Colonic mucosa (tissue), 4 donors: ENCODE measurements around the gene PNLIPRP2. TPM values are rescaled to one million over a fixed set of nuclear protein-coding genes. Genes with fewer than 3 reads are reported as not detected.

Experiments
- DNase-seq: peaks from one replicate; pipeline ENCODE4 v3.0.0-alpha.2; 2020
- H3K27ac ChIP-seq: fragments of 200-600 bp; one replicate; pipeline ENCODE4 v1.8.0; 2021
- H3K27me3 ChIP-seq: fragments of 200-600 bp; one replicate; pipeline ENCODE4 v1.8.0; 2021
- H3K36me3 ChIP-seq: fragments of 200-600 bp; one replicate; pipeline ENCODE4 v1.8.0; 2021
- H3K4me1 ChIP-seq: fragments of 200-600 bp; one replicate; pipeline ENCODE4 v1.8.0; 2021; ENCODE audit warnings: mild to moderate bottlenecking
- H3K4me3 ChIP-seq: fragments of 200-600 bp; one replicate; pipeline ENCODE4 v1.8.0; 2021
- H3K9ac ChIP-seq, 2 donors: one replicate each; pipeline ENCODE4 v1.7.0; 2013; ENCODE audit warnings: control low read depth in 2 of 2, low read depth in 2 of 2, low read length in 2 of 2
- H3K9me3 ChIP-seq: fragments of 200-600 bp; one replicate; pipeline ENCODE4 v1.8.0; 2021
- intact Hi-C: fragments of 100-400 bp; cut with DNase I; formaldehyde crosslinking; loops from one replicate; pipeline ENCODE4 v1.14.1; 2022
- total RNA-seq, 2 donors: library from RNA; stranded (reverse); fragmentation: NEBNext Ultra II Directional in 1 of 2; extraction: Animal tissue kit (Norgen Biotek cat#: 25700) in 1 of 2; gene quantifications; one replicate each; pipeline ENCODE4 v1.2.1, GENCODE V29; 2021
- TF ChIP-seq, protein P1 (sequence below): fragments of 200-600 bp; IDR thresholded peaks from one replicate; pipeline ENCODE4 v1.8.0; 2022; ENCODE audit warnings: antibody characterized with exemption, mild to moderate bottlenecking
- donor health status: healthy.
- donor health status: DM: no; HTN: no; CAD: no.
- donor health status: DM: no; HTN: no; CAD: no.

The PNLIPRP2 gene
- total RNA-seq, 2 donors from 2014 or later, result 5.0 to 9.1 TPM

DNA sequence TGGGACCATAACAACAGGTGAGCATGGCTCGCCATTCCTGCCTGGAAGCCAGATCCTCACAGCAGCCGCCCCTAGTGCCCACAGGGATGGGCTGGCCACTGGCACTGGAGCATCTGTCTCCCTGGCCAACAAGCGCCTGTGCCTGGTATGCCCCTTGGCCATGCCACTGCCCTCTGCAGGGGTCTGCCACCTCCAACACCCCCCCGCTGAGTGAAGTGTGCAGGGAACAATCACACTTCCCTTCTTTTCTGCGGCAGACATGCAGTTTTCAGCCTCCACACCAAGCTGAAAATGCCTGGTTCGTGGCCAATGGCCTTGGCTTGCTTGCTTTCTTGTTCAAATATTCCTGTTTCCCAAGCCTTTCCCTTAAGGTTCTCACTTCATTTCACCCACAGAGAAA lies 70.9 kb downstream of the PNLIPRP2 start:
- Histone ChIP-seq H3K27ac (no peak overlapping the region), H3K27me3 (no peaks in the 10 kb centered on the region), H3K4me1 (no peaks in the 10 kb centered on the region), H3K9ac (no peak overlapping the region), H3K9me3 (no peaks in the 10 kb centered on the region), H3K36me3 (no peaks in the 10 kb centered on the region), H3K4me3 (no peak overlapping the region)
- TF ChIP-seq, protein P1, sequence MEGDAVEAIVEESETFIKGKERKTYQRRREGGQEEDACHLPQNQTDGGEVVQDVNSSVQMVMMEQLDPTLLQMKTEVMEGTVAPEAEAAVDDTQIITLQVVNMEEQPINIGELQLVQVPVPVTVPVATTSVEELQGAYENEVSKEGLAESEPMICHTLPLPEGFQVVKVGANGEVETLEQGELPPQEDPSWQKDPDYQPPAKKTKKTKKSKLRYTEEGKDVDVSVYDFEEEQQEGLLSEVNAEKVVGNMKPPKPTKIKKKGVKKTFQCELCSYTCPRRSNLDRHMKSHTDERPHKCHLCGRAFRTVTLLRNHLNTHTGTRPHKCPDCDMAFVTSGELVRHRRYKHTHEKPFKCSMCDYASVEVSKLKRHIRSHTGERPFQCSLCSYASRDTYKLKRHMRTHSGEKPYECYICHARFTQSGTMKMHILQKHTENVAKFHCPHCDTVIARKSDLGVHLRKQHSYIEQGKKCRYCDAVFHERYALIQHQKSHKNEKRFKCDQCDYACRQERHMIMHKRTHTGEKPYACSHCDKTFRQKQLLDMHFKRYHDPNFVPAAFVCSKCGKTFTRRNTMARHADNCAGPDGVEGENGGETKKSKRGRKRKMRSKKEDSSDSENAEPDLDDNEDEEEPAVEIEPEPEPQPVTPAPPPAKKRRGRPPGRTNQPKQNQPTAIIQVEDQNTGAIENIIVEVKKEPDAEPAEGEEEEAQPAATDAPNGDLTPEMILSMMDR, result no peak
- no peak for DNase-seq
- intact Hi-C loops, result no loop called here

DNA sequence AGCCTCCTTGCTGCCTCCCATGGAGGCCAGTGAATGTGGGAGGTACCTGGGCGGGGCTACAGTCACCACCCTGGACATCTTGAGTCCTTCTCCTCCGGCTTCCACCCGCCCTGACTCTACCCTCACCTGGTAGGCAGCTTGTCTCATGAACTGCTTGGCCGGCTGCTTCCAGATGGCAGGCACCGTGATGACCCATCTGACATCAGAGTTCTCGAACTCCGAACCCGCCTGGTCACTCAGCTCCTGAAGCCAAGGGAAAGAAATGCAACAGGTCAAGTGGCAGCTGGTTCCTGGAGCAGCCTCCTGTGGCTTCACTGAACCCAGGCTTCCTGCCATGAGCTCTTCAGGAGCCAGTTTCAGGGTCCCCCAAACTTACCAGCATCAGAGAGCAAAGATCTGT lies 71.5 kb downstream of the PNLIPRP2 start:
- TF ChIP-seq, protein P1, result no peak
- Histone ChIP-seq H3K9me3 (no peaks in the 10 kb centered on the region), H3K27me3 (no peaks in the 10 kb centered on the region), H3K4me1 (no peaks in the 10 kb centered on the region), H3K9ac (no peak overlapping the region), H3K27ac (no peak overlapping the region), H3K36me3 (no peaks in the 10 kb centered on the region), H3K4me3 (no peak overlapping the region)
- intact Hi-C loops, result no loop called here
- no peak for DNase-seq

DNA sequence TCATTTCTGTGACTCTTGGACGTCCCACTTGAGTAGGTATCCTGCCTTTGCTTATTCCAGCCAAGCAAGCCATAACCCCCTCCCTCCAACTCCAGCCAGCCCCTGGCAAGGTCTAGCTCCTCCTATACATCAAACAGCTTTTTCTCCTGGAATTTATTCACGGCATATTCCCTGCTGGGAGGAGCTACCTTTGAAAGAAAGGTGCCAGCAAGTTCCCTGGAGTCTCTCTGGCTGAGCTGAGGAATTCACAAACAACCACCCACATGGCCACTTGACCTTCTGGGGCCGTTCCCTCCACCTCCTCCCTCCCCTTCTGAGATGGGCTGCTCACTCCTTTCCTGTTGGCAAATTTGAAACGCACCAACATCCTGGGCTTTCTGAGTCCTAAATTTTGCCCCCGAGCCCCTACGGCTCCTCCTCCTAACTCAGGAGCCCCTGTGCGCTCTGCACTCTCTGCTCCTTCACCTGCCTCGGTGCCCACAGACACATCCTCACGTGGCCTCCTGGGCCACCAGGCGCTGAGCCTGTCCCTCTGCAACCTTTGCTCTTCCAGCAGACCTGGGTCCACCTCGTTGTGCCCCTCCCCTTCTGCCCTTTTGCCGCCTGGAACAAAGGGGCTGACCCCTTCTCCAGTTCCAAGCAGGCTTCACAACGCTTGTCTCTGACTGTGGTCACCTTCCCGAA lies 73.6 kb downstream of the PNLIPRP2 start:
- TF ChIP-seq, protein P1, result no peak
- no peaks in the 10 kb centered on the region for H3K9me3 ChIP-seq
- H3K4me1 ChIP-seq, result no peaks in the 10 kb centered on the region
- no peak for DNase-seq
- no peak overlapping the region for H3K9ac ChIP-seq
- no peak overlapping the region for H3K4me3 ChIP-seq
- H3K27me3 ChIP-seq, result no peaks in the 10 kb centered on the region
- intact Hi-C loops, result no loop called here
- no peaks in the 10 kb centered on the region for H3K36me3 ChIP-seq
- H3K27ac ChIP-seq, result no peak overlapping the region

Other genes starting within 250 kb of the PNLIPRP2 start
- gene PNLIPRP3, start 193.1 kb upstream of the PNLIPRP2 start, total RNA-seq, result not detected
- gene PNLIP, start 75.0 kb upstream of the PNLIPRP2 start, total RNA-seq, result 1 to 10 TPM in 1 of 2 donors, not detected in 1; 5.0 TPM
- 1 to 10 TPM in 1 of 2 donors, not detected in 1; 2.5 TPM for gene PNLIPRP1, start 30.0 kb upstream of the PNLIPRP2 start, total RNA-seq
- 1 to 10 TPM; 6.2 to 7.0 TPM for gene HSPA12A, start 121.6 kb downstream of the PNLIPRP2 start, total RNA-seq
- gene ENO4, start 228.5 kb downstream of the PNLIPRP2 start, total RNA-seq, result not detected